ENCODE data around the gene TNFRSF11A.
A peak's percentile ranks its signal among the peaks of the same experiment; 100 is the strongest.

The TNFRSF11A gene

GRCh38 chr18:62420513-62421209 is 95.6 kb downstream of the TNFRSF11A start:
- DNase-seq = no peak

GRCh38 chr18:62425465-62426190 is 100.5 kb downstream of the TNFRSF11A start:
- peak; percentile 89 for DNase-seq

- DNase-seq = no peak
Measured at GRCh38 chr18:62426191-62426488, 101.0 kb downstream of the TNFRSF11A start.

- DNase-seq = no peak
Measured at GRCh38 chr18:62432176-62432575, 107.1 kb downstream of the TNFRSF11A start.

GRCh38 chr18:62434798-62435197 is 109.7 kb downstream of the TNFRSF11A start:
- no peak for DNase-seq

GRCh38 chr18:62435435-62436031 is 110.4 kb downstream of the TNFRSF11A start:
- no peak for DNase-seq

- no peak for DNase-seq
Measured at GRCh38 chr18:62436636-62437234, 111.6 kb downstream of the TNFRSF11A start.

- peak; percentile 32 for DNase-seq
Measured at GRCh38 chr18:62437235-62438017, 112.3 kb downstream of the TNFRSF11A start.

GRCh38 chr18:62438018-62438329 is 112.9 kb downstream of the TNFRSF11A start:
- peak; percentile 35 for DNase-seq

- DNase-seq = no peak
Measured at GRCh38 chr18:62438402-62438801, 113.3 kb downstream of the TNFRSF11A start.

- DNase-seq = no peak
Measured at GRCh38 chr18:62438866-62439265, 113.8 kb downstream of the TNFRSF11A start.

All from right hindlimb (tissue), 1 donor.